GM23338 (cell line): ENCODE results near the gene ALDH2.
A peak's percentile ranks its signal among the peaks of the same experiment; 100 is the strongest.

ENCODE experiments used
- CREB1 ChIP-seq: fragments of 250-450 bp; sonication (Bioruptor Pico); IDR thresholded peaks from 2 replicates; pipeline ENCODE4 v1.5.0; 2020; ENCODE audit warnings: low read depth, mild to moderate bottlenecking, moderate library complexity
- EZH2 ChIP-seq: fragments of 200-600 bp; sonication (generic); IDR thresholded peaks from one replicate; pipeline ENCODE4 v1.8.0; 2017; ENCODE audit warnings: antibody characterized with exemption, mild to moderate bottlenecking, low read depth; ENCODE audit not compliant: unreplicated experiment
- EZH2phosphoT487 ChIP-seq: fragments of 200-600 bp; sonication (generic); IDR thresholded peaks from one replicate; pipeline ENCODE4 v1.8.1; 2018; ENCODE audit warnings: antibody characterized with exemption; ENCODE audit not compliant: unreplicated experiment
- JUNB ChIP-seq: IDR thresholded peaks from one replicate; pipeline ENCODE4 v1.6.1; 2016; ENCODE audit warnings: antibody characterized with exemption; ENCODE audit not compliant: unreplicated experiment
- NANOG ChIP-seq: IDR thresholded peaks from 2 replicates; pipeline ENCODE4 v1.6.1; 2016; ENCODE audit warnings: antibody characterized with exemption, borderline replicate concordance
- POLR2AphosphoS5 ChIP-seq: IDR thresholded peaks from 2 replicates; pipeline ENCODE4 v1.6.1; 2016; ENCODE audit warnings: antibody characterized with exemption, low read depth
- STAT1 ChIP-seq: IDR thresholded peaks from one replicate; pipeline ENCODE4 v1.6.1; 2016; ENCODE audit warnings: antibody characterized with exemption; ENCODE audit not compliant: unreplicated experiment
- ZNF114 ChIP-seq: fragments of 250-450 bp; sonication (Bioruptor Pico); IDR thresholded peaks from 2 replicates; pipeline ENCODE4 v1.5.0; 2020; ENCODE audit warnings: mild to moderate bottlenecking, moderate library complexity
- ZNF331 ChIP-seq: fragments of 250-450 bp; sonication (Bioruptor Pico); IDR thresholded peaks from 2 replicates; pipeline ENCODE4 v1.5.0; 2020; ENCODE audit warnings: low read depth, mild to moderate bottlenecking, moderate library complexity
- TF ChIP-seq, protein P1 (sequence below): IDR thresholded peaks from 2 replicates; pipeline ENCODE4 v1.6.1; 2016; ENCODE audit warnings: antibody characterized with exemption
- TF ChIP-seq, protein P2 (sequence below), 2 experiments: fragments of 200-600 bp in 1 of 2; sonication (generic) in 1 of 2; conservative IDR thresholded peaks; 2 replicates each; pipeline versions ENCODE4 v1.5.1 to v1.6.1; 2016 to 2017; ENCODE audit warnings: antibody characterized with exemption in 2 of 2, low read depth in 2 of 2, mild to moderate bottlenecking in 2 of 2, moderate library complexity in 1 of 2
- TF ChIP-seq, protein P3 (sequence below): fragments of 250-450 bp; sonication (Bioruptor Pico); IDR thresholded peaks from 2 replicates; pipeline ENCODE4 v1.5.0; 2020; ENCODE audit warnings: mild to moderate bottlenecking, moderate library complexity
- TF ChIP-seq, protein P4 (sequence below): IDR thresholded peaks from one replicate; pipeline ENCODE4 v1.6.1; 2018; ENCODE audit warnings: antibody characterized with exemption; ENCODE audit not compliant: unreplicated experiment

DNA sequence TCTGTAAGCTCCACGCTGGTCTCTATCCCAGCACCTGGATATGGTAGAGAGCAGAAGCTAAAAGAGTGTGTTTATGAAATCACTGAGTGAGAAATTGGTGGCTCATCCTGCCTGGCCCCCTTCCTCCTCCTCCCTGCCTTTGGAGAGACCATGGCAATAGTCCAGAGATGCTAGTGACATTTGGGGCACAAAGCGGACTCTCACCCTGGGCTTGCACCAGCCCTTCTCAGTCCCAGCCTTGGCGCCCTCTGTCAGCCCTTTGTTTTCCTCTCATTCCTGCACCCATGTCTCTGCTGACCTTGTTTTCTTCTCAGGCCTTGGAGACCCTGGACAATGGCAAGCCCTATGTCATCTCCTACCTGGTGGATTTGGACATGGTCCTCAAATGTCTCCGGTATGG is 18.2 kb downstream of the ALDH2 start:
- TF ChIP-seq, protein P1, sequence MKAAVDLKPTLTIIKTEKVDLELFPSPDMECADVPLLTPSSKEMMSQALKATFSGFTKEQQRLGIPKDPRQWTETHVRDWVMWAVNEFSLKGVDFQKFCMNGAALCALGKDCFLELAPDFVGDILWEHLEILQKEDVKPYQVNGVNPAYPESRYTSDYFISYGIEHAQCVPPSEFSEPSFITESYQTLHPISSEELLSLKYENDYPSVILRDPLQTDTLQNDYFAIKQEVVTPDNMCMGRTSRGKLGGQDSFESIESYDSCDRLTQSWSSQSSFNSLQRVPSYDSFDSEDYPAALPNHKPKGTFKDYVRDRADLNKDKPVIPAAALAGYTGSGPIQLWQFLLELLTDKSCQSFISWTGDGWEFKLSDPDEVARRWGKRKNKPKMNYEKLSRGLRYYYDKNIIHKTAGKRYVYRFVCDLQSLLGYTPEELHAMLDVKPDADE, result no peak
- TF ChIP-seq EZH2 (no peak), POLR2AphosphoS5 (no peak), EZH2phosphoT487 (no peak), CREB1 (CRISPR knock-in tag) (no peak), ZNF114 (CRISPR knock-in tag) (no peak), STAT1 (no peak), JUNB (no peak), ZNF331 (CRISPR knock-in tag) (no peak), NANOG (no peak)
- TF ChIP-seq, protein P2, sequence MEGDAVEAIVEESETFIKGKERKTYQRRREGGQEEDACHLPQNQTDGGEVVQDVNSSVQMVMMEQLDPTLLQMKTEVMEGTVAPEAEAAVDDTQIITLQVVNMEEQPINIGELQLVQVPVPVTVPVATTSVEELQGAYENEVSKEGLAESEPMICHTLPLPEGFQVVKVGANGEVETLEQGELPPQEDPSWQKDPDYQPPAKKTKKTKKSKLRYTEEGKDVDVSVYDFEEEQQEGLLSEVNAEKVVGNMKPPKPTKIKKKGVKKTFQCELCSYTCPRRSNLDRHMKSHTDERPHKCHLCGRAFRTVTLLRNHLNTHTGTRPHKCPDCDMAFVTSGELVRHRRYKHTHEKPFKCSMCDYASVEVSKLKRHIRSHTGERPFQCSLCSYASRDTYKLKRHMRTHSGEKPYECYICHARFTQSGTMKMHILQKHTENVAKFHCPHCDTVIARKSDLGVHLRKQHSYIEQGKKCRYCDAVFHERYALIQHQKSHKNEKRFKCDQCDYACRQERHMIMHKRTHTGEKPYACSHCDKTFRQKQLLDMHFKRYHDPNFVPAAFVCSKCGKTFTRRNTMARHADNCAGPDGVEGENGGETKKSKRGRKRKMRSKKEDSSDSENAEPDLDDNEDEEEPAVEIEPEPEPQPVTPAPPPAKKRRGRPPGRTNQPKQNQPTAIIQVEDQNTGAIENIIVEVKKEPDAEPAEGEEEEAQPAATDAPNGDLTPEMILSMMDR (conservative IDR thresholded peaks at IDR 0.05; ENCODE audit: low read depth in 2 of 2), result 0 out of 4 replicates have a peak, but pooled peaks of 1 of the 2 experiments have one; percentile 16
- TF ChIP-seq, protein P3, sequence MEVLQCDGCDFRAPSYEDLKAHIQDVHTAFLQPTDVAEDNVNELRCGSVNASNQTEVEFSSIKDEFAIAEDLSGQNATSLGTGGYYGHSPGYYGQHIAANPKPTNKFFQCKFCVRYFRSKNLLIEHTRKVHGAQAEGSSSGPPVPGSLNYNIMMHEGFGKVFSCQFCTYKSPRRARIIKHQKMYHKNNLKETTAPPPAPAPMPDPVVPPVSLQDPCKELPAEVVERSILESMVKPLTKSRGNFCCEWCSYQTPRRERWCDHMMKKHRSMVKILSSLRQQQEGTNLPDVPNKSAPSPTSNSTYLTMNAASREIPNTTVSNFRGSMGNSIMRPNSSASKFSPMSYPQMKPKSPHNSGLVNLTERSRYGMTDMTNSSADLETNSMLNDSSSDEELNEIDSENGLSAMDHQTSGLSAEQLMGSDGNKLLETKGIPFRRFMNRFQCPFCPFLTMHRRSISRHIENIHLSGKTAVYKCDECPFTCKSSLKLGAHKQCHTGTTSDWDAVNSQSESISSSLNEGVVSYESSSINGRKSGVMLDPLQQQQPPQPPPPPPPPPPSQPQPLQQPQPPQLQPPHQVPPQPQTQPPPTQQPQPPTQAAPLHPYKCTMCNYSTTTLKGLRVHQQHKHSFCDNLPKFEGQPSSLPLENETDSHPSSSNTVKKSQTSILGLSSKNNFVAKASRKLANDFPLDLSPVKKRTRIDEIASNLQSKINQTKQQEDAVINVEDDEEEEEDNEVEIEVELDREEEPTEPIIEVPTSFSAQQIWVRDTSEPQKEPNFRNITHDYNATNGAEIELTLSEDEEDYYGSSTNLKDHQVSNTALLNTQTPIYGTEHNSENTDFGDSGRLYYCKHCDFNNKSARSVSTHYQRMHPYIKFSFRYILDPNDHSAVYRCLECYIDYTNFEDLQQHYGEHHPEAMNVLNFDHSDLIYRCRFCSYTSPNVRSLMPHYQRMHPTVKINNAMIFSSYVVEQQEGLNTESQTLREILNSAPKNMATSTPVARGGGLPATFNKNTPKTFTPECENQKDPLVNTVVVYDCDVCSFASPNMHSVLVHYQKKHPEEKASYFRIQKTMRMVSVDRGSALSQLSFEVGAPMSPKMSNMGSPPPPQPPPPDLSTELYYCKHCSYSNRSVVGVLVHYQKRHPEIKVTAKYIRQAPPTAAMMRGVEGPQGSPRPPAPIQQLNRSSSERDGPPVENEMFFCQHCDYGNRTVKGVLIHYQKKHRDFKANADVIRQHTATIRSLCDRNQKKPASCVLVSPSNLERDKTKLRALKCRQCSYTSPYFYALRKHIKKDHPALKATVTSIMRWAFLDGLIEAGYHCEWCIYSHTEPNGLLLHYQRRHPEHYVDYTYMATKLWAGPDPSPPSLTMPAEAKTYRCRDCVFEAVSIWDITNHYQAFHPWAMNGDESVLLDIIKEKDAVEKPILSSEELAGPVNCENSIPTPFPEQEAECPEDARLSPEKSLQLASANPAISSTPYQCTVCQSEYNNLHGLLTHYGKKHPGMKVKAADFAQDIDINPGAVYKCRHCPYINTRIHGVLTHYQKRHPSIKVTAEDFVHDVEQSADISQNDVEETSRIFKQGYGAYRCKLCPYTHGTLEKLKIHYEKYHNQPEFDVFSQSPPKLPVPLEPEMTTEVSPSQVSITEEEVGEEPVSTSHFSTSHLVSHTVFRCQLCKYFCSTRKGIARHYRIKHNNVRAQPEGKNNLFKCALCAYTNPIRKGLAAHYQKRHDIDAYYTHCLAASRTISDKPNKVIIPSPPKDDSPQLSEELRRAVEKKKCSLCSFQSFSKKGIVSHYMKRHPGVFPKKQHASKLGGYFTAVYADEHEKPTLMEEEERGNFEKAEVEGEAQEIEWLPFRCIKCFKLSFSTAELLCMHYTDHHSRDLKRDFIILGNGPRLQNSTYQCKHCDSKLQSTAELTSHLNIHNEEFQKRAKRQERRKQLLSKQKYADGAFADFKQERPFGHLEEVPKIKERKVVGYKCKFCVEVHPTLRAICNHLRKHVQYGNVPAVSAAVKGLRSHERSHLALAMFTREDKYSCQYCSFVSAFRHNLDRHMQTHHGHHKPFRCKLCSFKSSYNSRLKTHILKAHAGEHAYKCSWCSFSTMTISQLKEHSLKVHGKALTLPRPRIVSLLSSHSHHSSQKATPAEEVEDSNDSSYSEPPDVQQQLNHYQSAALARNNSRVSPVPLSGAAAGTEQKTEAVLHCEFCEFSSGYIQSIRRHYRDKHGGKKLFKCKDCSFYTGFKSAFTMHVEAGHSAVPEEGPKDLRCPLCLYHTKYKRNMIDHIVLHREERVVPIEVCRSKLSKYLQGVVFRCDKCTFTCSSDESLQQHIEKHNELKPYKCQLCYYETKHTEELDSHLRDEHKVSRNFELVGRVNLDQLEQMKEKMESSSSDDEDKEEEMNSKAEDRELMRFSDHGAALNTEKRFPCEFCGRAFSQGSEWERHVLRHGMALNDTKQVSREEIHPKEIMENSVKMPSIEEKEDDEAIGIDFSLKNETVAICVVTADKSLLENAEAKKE (CRISPR knock-in tag), result no peak
- TF ChIP-seq, protein P4, sequence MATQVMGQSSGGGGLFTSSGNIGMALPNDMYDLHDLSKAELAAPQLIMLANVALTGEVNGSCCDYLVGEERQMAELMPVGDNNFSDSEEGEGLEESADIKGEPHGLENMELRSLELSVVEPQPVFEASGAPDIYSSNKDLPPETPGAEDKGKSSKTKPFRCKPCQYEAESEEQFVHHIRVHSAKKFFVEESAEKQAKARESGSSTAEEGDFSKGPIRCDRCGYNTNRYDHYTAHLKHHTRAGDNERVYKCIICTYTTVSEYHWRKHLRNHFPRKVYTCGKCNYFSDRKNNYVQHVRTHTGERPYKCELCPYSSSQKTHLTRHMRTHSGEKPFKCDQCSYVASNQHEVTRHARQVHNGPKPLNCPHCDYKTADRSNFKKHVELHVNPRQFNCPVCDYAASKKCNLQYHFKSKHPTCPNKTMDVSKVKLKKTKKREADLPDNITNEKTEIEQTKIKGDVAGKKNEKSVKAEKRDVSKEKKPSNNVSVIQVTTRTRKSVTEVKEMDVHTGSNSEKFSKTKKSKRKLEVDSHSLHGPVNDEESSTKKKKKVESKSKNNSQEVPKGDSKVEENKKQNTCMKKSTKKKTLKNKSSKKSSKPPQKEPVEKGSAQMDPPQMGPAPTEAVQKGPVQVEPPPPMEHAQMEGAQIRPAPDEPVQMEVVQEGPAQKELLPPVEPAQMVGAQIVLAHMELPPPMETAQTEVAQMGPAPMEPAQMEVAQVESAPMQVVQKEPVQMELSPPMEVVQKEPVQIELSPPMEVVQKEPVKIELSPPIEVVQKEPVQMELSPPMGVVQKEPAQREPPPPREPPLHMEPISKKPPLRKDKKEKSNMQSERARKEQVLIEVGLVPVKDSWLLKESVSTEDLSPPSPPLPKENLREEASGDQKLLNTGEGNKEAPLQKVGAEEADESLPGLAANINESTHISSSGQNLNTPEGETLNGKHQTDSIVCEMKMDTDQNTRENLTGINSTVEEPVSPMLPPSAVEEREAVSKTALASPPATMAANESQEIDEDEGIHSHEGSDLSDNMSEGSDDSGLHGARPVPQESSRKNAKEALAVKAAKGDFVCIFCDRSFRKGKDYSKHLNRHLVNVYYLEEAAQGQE, result no peak
